ENCODE results near the gene AKAP13. TPM values are rescaled to one million over a fixed set of nuclear protein-coding genes. Genes with fewer than 3 reads are reported as not detected.

The AKAP13 gene
- total RNA-seq, 1 donor from 2014 or later, result 443 TPM

DNA sequence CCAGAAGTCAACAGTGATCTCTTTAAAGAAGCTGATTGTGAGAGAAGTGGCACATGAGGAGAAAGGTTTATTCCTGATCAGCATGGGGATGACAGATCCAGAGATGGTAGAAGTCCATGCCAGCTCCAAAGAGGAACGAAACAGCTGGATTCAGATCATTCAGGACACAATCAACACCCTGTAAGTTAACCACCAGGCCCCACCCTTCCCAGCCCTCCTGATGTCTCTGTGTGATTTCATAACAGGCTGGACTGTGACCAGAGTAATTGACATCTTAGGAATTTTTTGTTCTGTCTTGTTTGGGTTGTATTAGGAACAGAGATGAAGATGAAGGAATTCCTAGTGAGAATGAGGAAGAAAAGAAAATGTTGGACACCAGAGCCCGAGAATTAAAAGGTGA is 346.7 kb downstream of the AKAP13 start:
- DNase-seq, result no peak
- TF ChIP-seq, protein P1, sequence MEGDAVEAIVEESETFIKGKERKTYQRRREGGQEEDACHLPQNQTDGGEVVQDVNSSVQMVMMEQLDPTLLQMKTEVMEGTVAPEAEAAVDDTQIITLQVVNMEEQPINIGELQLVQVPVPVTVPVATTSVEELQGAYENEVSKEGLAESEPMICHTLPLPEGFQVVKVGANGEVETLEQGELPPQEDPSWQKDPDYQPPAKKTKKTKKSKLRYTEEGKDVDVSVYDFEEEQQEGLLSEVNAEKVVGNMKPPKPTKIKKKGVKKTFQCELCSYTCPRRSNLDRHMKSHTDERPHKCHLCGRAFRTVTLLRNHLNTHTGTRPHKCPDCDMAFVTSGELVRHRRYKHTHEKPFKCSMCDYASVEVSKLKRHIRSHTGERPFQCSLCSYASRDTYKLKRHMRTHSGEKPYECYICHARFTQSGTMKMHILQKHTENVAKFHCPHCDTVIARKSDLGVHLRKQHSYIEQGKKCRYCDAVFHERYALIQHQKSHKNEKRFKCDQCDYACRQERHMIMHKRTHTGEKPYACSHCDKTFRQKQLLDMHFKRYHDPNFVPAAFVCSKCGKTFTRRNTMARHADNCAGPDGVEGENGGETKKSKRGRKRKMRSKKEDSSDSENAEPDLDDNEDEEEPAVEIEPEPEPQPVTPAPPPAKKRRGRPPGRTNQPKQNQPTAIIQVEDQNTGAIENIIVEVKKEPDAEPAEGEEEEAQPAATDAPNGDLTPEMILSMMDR (IDR thresholded peaks at IDR 0.05), result no peak
- H3K4me1 ChIP-seq, result peaks cover 40% of the 10 kb centered on the region
- no peak overlapping the region for H3K4me3 ChIP-seq
- H3K36me3 ChIP-seq, result peaks cover 100% of the 10 kb centered on the region
- intact Hi-C loops (cut with DNase I), result no loop called here
- H3K27me3 ChIP-seq (ENCODE audit: low read depth), result no peaks in the 10 kb centered on the region
- H3K27ac ChIP-seq, result peak overlapping the region; percentile 69
- peak; percentile 44 to 51 for ATAC-seq
- no peaks in the 10 kb centered on the region for H3K9me3 ChIP-seq

DNA sequence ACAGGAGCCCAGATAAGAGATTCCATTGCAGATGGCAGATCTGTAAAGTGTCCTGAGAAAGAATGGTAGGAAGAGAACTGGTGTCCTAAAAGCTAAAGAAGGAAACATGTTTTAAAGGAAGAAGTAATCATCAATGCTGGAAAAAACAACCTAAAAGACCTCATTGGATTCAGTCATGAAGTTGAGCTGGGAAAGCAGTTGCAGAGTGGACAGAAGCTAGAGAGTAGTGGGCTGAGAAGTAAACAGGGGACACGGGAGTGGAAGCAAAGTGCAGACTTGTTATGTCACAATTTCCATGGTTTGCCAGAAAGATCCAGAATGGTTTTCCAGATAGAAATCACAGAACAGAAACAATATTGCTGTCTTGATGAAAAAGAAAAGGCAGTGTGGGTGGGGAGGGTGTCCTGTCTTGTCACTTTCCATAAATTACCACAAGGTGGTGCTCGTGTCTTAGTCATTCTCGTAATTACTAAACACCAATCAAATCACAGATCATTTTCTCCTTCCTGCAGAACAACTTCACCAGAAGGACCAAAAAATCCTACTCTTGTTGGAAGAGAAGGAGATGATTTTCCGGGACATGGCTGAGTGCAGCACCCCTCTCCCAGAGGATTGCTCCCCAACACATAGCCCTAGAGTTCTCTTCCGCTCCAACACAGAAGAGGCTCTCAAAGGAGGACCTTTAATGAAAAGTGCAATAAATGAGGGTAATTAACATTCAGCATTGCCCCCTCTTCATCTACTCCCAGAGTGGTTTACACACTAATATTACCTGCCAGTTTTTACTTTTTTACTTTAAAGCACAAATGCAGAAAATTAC is 349.8 kb downstream of the AKAP13 start:
- DNase-seq, result no peak
- TF ChIP-seq, protein P1 (IDR thresholded peaks at IDR 0.05), result peak; percentile 77
- H3K27ac ChIP-seq, result no peak overlapping the region

DNA sequence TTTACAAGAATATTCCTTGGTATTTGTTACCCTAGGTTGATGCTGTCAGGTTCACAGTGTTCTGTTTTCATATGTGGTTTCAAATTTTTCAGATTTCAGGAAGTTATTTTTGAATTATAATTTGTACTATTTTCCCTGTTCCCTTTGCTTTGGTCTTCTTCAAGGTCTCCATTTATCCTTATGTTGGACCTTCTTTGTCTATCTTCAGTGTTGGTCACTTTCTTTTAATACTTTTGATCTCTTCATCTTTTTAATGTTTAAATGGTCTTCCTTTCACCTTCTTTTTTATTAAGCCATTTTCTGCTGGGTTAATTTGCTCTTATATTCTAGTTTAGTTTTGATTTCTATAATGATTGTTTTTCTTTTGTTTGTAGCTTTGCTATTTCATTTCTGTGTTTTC is 353.0 kb downstream of the AKAP13 start:
- Histone ChIP-seq H3K4me1 (peaks cover 10% of the 10 kb centered on the region), H3K9me3 (peaks cover 7% of the 10 kb centered on the region), H3K27ac (no peak overlapping the region), H3K27me3 (ENCODE audit: low read depth) (no peaks in the 10 kb centered on the region), H3K36me3 (peaks cover 100% of the 10 kb centered on the region), H3K4me3 (no peak overlapping the region)
- intact Hi-C loops (cut with DNase I), result loop anchor here (10.0 kb wide), 1 partner anchor 101 kb away; no protein-coding TSS in a partner anchor
- DNase-seq (no peak), ATAC-seq (no peak)
- TF ChIP-seq, protein P1 (IDR thresholded peaks at IDR 0.05), result no peak

More for the DNA sequence above, 349.8 kb downstream of the AKAP13 start:
- peak; percentile 75 to 78 for ATAC-seq
- intact Hi-C loops (cut with DNase I), result loop anchor here (10.0 kb wide), 1 partner anchor 105 kb away; no protein-coding TSS in a partner anchor
- Histone ChIP-seq H3K4me1 (peaks cover 20% of the 10 kb centered on the region), H3K27me3 (ENCODE audit: low read depth) (no peaks in the 10 kb centered on the region), H3K9me3 (peaks cover 7% of the 10 kb centered on the region), H3K4me3 (no peak overlapping the region), H3K36me3 (peaks cover 100% of the 10 kb centered on the region)

DNA sequence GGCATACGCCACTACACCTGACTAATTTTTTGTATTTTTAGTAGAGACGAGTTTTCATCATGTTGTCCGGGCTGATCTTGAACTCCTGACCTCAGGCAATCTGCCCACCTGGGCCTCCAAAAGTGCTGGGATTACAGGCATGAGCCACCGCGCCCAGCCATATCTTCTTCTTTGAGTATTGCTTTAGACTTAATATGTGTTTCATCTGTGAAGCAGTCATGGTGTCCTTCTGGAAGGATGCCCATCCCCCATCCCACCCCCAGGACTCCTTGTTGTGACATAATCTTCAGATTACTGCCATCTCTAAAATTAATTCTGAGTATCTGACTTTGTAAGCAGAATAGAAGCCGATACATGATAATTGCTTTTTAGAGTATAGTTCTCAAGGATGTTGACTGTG is 356.7 kb downstream of the AKAP13 start:
- TF ChIP-seq, protein P1 (IDR thresholded peaks at IDR 0.05), result no peak
- no peak for DNase-seq
- Histone ChIP-seq H3K36me3 (peaks cover 99% of the 10 kb centered on the region), H3K9me3 (peaks cover 7% of the 10 kb centered on the region), H3K27me3 (ENCODE audit: low read depth) (no peaks in the 10 kb centered on the region), H3K4me3 (no peak overlapping the region), H3K4me1 (no peaks in the 10 kb centered on the region), H3K27ac (no peak overlapping the region)
- ATAC-seq, result no peak
- intact Hi-C loops (cut with DNase I), result loop anchor here (10.0 kb wide), 1 partner anchor 98 kb away; no protein-coding TSS in a partner anchor

DNA sequence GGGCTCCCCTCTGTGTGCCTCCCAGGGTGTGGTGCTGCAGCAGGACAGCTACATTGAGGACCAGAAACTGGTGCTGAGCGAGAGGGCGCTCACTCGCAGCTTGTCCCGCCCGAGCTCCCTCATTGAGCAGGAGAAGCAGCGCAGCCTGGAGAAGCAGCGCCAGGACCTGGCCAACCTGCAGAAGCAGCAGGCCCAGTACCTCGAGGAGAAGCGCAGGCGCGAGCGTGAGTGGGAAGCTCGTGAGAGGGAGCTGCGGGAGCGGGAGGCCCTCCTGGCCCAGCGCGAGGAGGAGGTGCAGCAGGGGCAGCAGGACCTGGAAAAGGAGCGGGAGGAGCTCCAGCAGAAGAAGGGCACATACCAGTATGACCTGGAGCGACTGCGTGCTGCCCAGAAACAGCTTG is 360.6 kb downstream of the AKAP13 start:
- H3K4me1 ChIP-seq, result no peaks in the 10 kb centered on the region
- no peak overlapping the region for H3K4me3 ChIP-seq
- H3K36me3 ChIP-seq, result peaks cover 99% of the 10 kb centered on the region
- no peak for DNase-seq
- H3K27ac ChIP-seq, result no peak overlapping the region
- intact Hi-C loops (cut with DNase I), result no loop called here
- no peak for ATAC-seq
- no peaks in the 10 kb centered on the region for H3K9me3 ChIP-seq
- no peaks in the 10 kb centered on the region for H3K27me3 ChIP-seq (ENCODE audit: low read depth)
- TF ChIP-seq, protein P1 (IDR thresholded peaks at IDR 0.05), result no peak
